Activated CD8-positive, alpha-beta T cell treated with anti-CD3 and anti-CD28 coated beads, Interleukin-2, amount 10 ng/mL, durations not matched to agents 7 days and 5 days (primary cell): ENCODE data around the gene SPRYD3. TPM values are rescaled to one million over a fixed set of nuclear protein-coding genes. Genes with fewer than 3 reads are reported as not detected.

Experiments
- ATAC-seq: fragments of 150-1000 bp; cut with Tn5 transposase; one replicate; pipeline ENCODE4 v1.10.0; 2021; ENCODE audit warnings: moderate library complexity
- CTCF ChIA-PET: fragments of 350-600 bp; sonication (Branson Sonifier 250); formaldehyde crosslinking; loops from one replicate; lab custom pipeline; 2021; ENCODE audit warnings: antibody characterized with exemption; lab: Charles Lee
- POLR2A ChIA-PET: fragments of 350-600 bp; sonication (Branson Sonifier 250); formaldehyde crosslinking; loops from one replicate; lab custom pipeline; 2021; ENCODE audit warnings: antibody characterized with exemption; lab: Charles Lee
- DNase-seq: peaks from one replicate; pipeline ENCODE4 v3.0.0-alpha.2; 2020
- H3K27ac Mint-ChIP-seq: one replicate; pipeline ENCODE4 v1.8.0; 2021; ENCODE audit warnings: mild to moderate bottlenecking, mixed read lengths
- H3K27me3 Mint-ChIP-seq: one replicate; pipeline ENCODE4 v1.8.0; 2021; ENCODE audit warnings: low read depth, mixed read lengths
- H3K36me3 Mint-ChIP-seq: one replicate; pipeline ENCODE4 v1.8.0; 2021; ENCODE audit warnings: low read depth, mixed read lengths
- H3K4me1 Mint-ChIP-seq: one replicate; pipeline ENCODE4 v1.8.0; 2021; ENCODE audit warnings: low read depth, mixed read lengths
- H3K4me3 Mint-ChIP-seq: one replicate; pipeline ENCODE4 v1.8.0; 2021; ENCODE audit warnings: mild to moderate bottlenecking, mixed read lengths
- H3K9me3 Mint-ChIP-seq: one replicate; pipeline ENCODE4 v1.8.0; 2022; ENCODE audit warnings: mixed read lengths; ENCODE audit not compliant: insufficient read depth
- total RNA-seq, 2 experiments: library from RNA; stranded (reverse); gene quantifications; one replicate each; pipeline ENCODE4 v1.2.3, GENCODE V29; 2021

The SPRYD3 gene
- total RNA-seq, 2 experiments from 2014 or later, result 27.2 to 31.2 TPM

- H3K27me3 Mint-ChIP-seq, result no peaks in the 10 kb centered on the region
- ChIA-PET POLR2A (no interaction called here), CTCF (interaction anchor here (7.6 to 14.0 kb wide), 2 partner anchors 8 to 26 kb away, joined by 119 to 170 read pairs; partner anchors contain the start of genes IGFBP6 and SOAT2)
- H3K36me3 Mint-ChIP-seq, result peaks cover 53% of the 10 kb centered on the region
- no peaks in the 10 kb centered on the region for H3K9me3 Mint-ChIP-seq
- ATAC-seq, result no peak
- H3K4me3 Mint-ChIP-seq, result no peak overlapping the region
- DNase-seq, result no peak
- no peak overlapping the region for H3K27ac Mint-ChIP-seq
- H3K4me1 Mint-ChIP-seq, result peaks cover 32% of the 10 kb centered on the region
These were observed 4.2 kb downstream of the SPRYD3 start for GRCh38 chr12:53074999-53075370.

- Mint-ChIP-seq H3K9me3 (no peaks in the 10 kb centered on the region), H3K4me3 (no peak overlapping the region), H3K27me3 (no peaks in the 10 kb centered on the region), H3K27ac (no peak overlapping the region), H3K4me1 (peaks cover 28% of the 10 kb centered on the region), H3K36me3 (peaks cover 53% of the 10 kb centered on the region)
- ChIA-PET CTCF (interaction anchor here (7.6 kb wide), 1 partner anchor 8 kb away, joined by 119 read pairs; no protein-coding TSS in a partner anchor), POLR2A (interaction anchor here (1.0 kb wide), 1 partner anchor 26 kb away, joined by 3 read pairs; no protein-coding TSS in a partner anchor)
- ATAC-seq (no peak), DNase-seq (no peak)
These were observed 4.7 kb downstream of the SPRYD3 start for GRCh38 chr12:53074283-53074998.

- POLR2A ChIA-PET, result interaction anchor here (1.0 kb wide), 1 partner anchor 26 kb away, joined by 3 read pairs; no protein-coding TSS in a partner anchor
- DNase-seq (no peak), ATAC-seq (no peak)
- Mint-ChIP-seq H3K4me1 (peaks cover 28% of the 10 kb centered on the region), H3K36me3 (peaks cover 53% of the 10 kb centered on the region), H3K4me3 (no peak overlapping the region), H3K27ac (no peak overlapping the region), H3K27me3 (no peaks in the 10 kb centered on the region), H3K9me3 (no peaks in the 10 kb centered on the region)
- CTCF ChIA-PET, result interaction anchor here (7.6 kb wide), 1 partner anchor 7 kb away, joined by 119 read pairs; no protein-coding TSS in a partner anchor
These were observed 5.3 kb downstream of the SPRYD3 start for GRCh38 chr12:53073881-53074280.

GRCh38 chr12:53071591-53072551, 7.3 kb downstream of the SPRYD3 start:
- POLR2A ChIA-PET, result no interaction called here
- H3K4me3 Mint-ChIP-seq, result no peak overlapping the region

GRCh38 chr12:53070877-53071492, 8.2 kb downstream of the SPRYD3 start:
- ChIA-PET CTCF (interaction anchor here (1.1 to 10.2 kb wide), 3 partner anchors 30 to 120 kb away, joined by 3 to 295 read pairs (median 4); partner anchors contain the start of genes IGFBP6 and SOAT2), POLR2A (no interaction called here)
- Mint-ChIP-seq H3K9me3 (no peaks in the 10 kb centered on the region), H3K27me3 (no peaks in the 10 kb centered on the region), H3K36me3 (peaks cover 42% of the 10 kb centered on the region), H3K4me1 (peaks cover 16% of the 10 kb centered on the region), H3K4me3 (no peak overlapping the region), H3K27ac (no peak overlapping the region)
- ATAC-seq, result no peak
- DNase-seq, result no peak

More at GRCh38 chr12:53071591-53072551, 7.3 kb downstream of the SPRYD3 start:
- Mint-ChIP-seq H3K27me3 (no peaks in the 10 kb centered on the region), H3K27ac (peak overlapping the region; percentile 55), H3K4me1 (peaks cover 12% of the 10 kb centered on the region), H3K36me3 (peaks cover 43% of the 10 kb centered on the region), H3K9me3 (no peaks in the 10 kb centered on the region)
- ATAC-seq (no peak), DNase-seq (no peak)
- CTCF ChIA-PET, result interaction anchor here (1.1 to 10.2 kb wide), 3 partner anchors 29 to 119 kb away, joined by 3 to 295 read pairs (median 4); partner anchors contain the start of genes IGFBP6 and SOAT2

GRCh38 chr12:53069621-53070410, 9.4 kb downstream of the SPRYD3 start:
- H3K27me3 Mint-ChIP-seq, result no peaks in the 10 kb centered on the region

GRCh38 chr12:53068811-53069585, 10.2 kb downstream of the SPRYD3 start:
- CTCF ChIA-PET, result interaction anchor here (0.8 to 10.2 kb wide), 3 partner anchors 9 to 90 kb away, joined by 3 to 295 read pairs (median 119); partner anchors contain the start of genes IGFBP6, SOAT2 and SPRYD3
- H3K9me3 Mint-ChIP-seq, result no peaks in the 10 kb centered on the region
- no peaks in the 10 kb centered on the region for H3K27me3 Mint-ChIP-seq
- ATAC-seq (no peak), DNase-seq (no peak)
- peaks cover 41% of the 10 kb centered on the region for H3K36me3 Mint-ChIP-seq
- peaks cover 15% of the 10 kb centered on the region for H3K4me1 Mint-ChIP-seq
- no peak overlapping the region for H3K27ac Mint-ChIP-seq
- POLR2A ChIA-PET, result interaction anchor here (1.0 kb wide), 1 partner anchor 31 kb away, joined by 3 read pairs; no protein-coding TSS in a partner anchor
- no peak overlapping the region for H3K4me3 Mint-ChIP-seq

More at GRCh38 chr12:53069621-53070410, 9.4 kb downstream of the SPRYD3 start:
- Mint-ChIP-seq H3K36me3 (peaks cover 45% of the 10 kb centered on the region), H3K4me1 (peaks cover 18% of the 10 kb centered on the region), H3K27ac (no peak overlapping the region), H3K9me3 (no peaks in the 10 kb centered on the region), H3K4me3 (no peak overlapping the region)
- POLR2A ChIA-PET, result no interaction called here
- no peak for ATAC-seq
- CTCF ChIA-PET, result interaction anchor here (7.4 to 10.2 kb wide), 2 partner anchors 8 to 31 kb away, joined by 119 to 295 read pairs; partner anchors contain the start of genes IGFBP6, SOAT2 and SPRYD3
- DNase-seq, result no peak

GRCh38 chr12:53067993-53068770, 11.0 kb downstream of the SPRYD3 start:
- H3K9me3 Mint-ChIP-seq, result no peaks in the 10 kb centered on the region
- H3K4me3 Mint-ChIP-seq, result no peak overlapping the region
- ATAC-seq (no peak), DNase-seq (no peak)
- CTCF ChIA-PET, result interaction anchor here (0.8 to 10.2 kb wide), 5 partner anchors 9 to 112 kb away, joined by 3 to 295 read pairs (median 24); partner anchors contain the start of genes IGFBP6, SOAT2 and SPRYD3
- peaks cover 13% of the 10 kb centered on the region for H3K4me1 Mint-ChIP-seq
- H3K27ac Mint-ChIP-seq, result no peak overlapping the region
- POLR2A ChIA-PET, result interaction anchor here (1.0 to 1.1 kb wide), 2 partner anchors 30 to 227 kb away, joined by 3 to 4 read pairs; partner anchors contain the start of gene PFDN5
- no peaks in the 10 kb centered on the region for H3K27me3 Mint-ChIP-seq
- H3K36me3 Mint-ChIP-seq, result peaks cover 40% of the 10 kb centered on the region
